GM10847 (cell line): ENCODE results near the gene FADD.

Source experiments
- POLR2A ChIP-seq: IDR thresholded peaks from 2 replicates; pipeline ENCODE4 v1.6.1; 2011; ENCODE audit not compliant: insufficient read length; ENCODE audit errors: extremely low read depth

The FADD gene

DNA sequence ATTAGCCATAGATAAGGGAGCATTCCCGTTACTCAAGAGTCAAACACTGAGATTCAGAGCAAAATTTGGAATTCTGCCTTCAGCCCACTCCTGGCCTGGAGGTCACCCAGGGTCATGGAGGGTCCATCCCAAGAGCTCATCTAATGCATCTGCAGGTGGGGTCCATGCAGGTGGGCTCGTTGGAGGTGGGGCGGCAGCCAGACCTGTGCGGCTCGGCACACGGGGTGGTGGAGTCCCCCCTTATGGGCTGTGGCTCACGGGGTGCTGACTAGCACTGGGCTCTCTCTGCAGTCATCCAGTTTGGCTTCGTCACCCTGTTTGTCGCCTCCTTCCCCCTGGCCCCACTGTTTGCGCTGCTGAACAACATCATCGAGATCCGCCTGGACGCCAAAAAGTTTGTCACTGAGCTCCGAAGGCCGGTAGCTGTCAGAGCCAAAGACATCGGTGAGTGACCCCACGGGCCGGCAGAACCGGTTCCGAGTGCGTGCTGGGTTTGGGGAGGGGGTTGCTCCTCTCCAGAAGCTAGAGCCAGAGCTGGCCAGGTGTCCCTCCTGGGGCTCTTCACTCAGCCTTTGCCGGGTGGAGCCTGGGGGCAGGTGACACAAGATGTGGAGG lies 32.4 kb upstream of the FADD start:
- TF ChIP-seq POLR2A = no peak

DNA sequence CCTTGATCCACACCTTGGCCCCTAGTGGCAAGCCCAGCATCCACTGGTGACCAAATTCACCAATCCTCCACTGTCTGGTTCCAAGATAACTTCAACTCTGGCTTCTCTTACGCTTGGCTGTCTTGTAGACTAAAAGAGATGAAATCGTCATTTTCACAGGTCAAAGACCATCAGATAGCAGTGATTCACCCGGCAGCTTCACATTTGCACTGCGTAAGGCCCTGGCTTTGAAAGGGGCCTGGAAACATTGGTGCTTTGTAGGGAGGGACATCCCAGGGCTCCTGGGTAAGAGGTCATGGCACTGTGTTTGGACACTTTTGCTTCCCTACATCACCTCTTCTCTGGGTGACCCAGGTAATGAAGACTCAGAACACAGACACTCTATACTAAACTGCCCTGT lies 30.1 kb upstream of the FADD start:
- no peak for TF ChIP-seq POLR2A

DNA sequence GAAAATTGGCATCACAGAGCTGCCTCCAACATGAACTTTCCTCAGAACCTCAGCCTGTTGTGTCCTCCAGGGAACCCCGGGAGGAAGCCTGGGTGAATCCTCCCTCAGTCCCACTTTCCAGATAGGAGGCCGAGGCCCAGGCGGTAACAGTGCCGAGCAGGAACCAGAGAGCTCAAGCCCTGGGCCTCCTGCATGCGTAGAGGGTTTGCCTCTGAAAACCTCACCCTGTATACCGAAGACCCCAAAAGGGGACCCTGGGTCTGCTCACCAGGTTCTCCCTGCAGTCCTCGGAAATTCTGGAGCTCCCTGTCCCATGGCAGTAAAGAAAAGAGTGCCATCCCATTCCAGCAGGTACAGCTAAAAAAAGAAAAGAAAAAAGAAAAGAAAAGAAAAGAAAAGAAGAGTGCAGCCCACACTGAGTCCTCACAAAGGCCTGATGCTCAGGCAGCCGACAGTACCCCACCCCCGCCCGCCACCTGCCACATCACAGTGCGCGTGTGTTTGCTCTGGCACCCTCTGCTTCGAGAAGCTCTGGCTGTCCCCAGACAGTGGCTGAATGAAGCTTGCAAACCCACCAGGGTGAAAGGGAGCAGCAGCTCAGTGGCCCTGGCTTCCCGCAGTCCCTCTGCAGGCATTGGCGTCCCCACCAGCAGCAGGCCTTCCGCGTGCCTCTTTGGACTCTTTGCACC lies 28.4 kb upstream of the FADD start:
- no peak for TF ChIP-seq POLR2A

DNA sequence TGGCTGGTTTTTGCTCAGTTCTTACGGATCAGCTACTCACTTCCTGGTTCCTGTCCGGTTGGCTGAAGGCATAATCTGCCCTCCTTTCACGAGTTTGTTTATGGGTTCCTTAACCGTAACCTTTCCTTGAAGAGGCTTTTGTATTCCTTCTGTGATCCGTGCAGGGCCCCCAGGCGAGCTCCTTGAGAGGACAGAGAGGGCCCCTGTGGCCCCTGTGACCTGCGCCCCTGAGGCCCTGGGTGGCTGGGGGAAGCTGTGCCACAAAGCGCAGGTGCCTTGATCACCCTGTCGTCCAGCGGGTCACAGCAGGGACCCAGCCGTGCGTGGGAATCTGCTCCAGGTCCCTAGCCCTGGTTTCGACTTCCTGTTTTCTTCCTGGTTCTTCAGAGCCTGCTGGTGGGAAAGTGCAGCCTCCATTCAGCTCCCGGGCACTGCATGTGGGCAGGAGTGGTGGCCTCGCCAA lies 27.8 kb upstream of the FADD start:
- TF ChIP-seq POLR2A = no peak

DNA sequence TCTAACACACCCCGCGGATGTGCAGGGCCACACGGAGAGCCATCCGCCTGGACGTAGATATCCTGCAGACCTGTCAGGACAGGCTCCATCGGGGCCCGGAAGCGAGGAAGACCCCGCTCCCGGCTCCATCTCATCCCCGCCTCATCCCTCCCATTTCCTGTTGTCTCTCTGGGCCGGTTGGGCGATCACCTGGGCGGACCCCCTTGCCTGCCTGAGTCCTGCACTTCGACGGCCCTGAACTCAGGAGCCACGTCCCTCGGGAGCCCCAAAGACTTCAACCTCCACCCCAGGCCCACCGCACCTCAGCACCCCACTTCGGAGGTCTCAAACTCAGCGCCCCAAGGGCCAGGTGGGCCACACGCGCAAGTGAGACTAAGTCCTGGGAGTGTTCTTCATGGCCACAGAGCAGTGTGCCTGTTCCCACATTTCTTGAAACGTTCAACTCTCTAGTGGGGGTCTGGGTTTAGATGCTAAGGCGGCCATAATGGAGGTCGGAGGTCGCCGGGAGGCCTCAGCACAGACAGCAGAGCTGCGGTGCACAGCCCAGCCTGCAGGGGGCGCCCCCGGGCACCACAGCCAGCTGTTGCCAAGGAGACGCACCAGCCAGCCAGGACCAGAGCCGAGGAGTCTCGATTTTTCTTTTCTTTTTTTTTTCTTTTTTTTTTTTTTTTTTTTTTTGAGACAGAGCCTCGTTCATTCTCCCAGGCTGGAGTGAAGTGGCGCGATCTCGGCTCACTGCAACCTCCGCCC lies 26.0 kb upstream of the FADD start:
- no peak for TF ChIP-seq POLR2A

DNA sequence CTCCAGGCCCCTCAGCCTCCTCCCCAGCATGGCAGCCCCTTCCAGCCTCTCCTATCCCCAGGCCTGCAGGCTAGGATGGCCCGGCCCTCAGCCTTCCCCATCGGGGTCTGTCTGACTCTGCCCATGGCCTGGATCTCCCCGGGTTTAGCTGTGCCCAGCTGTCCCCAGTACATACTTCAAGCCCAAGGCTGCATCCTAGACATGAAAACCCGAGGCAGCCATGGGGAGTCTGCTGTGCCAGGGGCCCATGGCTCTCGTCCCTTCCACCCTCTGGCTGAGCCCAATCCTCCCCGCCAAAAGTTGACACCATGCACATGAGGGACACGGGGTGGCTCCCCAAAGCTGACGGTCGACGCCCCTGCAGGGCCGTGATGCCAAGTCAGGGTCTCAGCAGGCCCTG lies 22.2 kb upstream of the FADD start:
- no peak for TF ChIP-seq POLR2A

DNA sequence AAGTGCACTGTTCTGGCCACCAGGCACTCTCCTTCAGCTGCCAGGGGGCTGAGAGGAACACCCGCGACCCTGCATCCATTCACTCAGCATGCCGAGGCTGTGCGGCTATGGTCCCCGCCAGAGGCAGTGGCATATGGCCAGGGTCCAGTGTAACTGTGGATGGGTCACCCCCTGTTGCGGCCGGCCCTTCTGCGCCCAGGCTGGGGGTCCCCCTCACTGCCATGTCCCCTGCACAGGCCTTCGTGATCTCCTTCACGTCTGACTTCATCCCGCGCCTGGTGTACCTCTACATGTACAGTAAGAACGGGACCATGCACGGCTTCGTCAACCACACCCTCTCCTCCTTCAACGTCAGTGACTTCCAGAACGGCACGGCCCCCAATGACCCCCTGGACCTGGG lies 20.8 kb upstream of the FADD start:
- TF ChIP-seq POLR2A = no peak

DNA sequence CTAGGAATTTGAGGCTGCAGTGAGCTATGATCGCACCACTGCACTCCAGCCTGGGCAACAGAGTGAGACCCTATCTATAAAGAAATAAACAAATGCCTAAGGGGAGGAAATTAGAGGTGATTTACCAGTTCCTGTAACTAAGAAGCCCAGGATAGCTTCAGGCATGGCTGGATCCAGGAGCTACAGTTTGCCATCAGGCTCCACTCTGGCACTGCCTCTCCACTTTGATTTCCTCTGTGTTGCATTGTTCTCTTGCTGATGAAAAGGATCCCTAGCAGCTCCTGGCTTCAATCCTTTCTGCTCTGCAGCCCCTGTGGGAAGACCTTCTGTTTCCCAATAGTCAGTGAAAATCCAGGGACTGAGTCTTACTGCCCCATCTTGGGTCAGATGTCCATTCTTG lies 20.1 kb upstream of the FADD start:
- TF ChIP-seq POLR2A = no peak

DNA sequence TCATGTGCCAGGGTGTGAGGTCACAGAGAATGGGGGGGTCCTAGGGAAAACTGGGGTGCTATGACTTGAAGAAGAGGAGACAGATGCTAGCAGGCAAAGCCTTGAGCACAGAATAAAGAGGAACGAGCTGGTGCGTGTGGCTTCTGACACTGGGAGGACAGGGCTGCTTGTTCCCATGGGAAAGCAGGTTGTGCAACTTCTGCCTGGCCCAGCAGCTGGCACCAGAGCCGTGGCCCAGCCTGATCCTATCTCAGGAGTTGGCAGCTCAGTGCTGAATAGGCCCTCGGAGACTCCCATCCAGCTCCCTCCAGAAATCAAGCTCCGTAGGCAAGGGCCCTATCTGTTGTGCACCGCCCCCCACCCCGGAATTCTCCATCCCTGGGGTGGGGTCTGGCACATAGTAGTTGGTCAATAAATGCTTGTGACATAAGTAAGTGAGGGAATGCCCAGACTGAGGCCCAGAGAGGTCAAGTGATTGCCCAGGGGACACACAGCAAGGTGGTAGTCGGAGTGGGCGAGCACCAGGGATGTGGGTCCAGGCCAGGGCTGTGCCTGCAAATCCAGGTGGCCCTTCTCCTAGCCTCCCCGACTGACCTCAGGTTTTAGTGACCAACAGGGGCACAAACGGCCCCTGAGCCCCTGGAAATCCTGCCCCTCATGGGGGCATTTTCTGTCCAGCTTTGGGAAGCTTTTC lies 19.5 kb upstream of the FADD start:
- no peak for TF ChIP-seq POLR2A

DNA sequence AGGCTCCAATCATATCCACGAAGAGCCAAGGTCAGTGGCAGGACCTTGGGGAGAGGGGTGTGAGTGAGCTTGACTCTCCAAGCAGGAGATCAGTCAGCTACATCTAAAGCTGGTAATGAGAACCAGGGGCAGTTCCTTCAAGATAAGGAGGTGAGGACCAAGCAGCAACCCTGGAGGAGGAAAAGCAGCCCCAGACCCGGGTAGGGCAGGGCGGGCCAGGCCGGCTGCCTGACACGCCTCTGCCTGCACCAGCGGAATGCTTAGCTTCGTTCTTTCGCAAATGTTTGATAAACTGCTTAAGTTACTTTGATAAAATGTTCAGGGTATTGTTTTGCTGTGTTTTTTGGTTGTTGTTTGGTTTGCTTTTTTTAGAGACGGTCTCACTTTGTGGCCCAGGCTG lies 18.7 kb upstream of the FADD start:
- TF ChIP-seq POLR2A = no peak

DNA sequence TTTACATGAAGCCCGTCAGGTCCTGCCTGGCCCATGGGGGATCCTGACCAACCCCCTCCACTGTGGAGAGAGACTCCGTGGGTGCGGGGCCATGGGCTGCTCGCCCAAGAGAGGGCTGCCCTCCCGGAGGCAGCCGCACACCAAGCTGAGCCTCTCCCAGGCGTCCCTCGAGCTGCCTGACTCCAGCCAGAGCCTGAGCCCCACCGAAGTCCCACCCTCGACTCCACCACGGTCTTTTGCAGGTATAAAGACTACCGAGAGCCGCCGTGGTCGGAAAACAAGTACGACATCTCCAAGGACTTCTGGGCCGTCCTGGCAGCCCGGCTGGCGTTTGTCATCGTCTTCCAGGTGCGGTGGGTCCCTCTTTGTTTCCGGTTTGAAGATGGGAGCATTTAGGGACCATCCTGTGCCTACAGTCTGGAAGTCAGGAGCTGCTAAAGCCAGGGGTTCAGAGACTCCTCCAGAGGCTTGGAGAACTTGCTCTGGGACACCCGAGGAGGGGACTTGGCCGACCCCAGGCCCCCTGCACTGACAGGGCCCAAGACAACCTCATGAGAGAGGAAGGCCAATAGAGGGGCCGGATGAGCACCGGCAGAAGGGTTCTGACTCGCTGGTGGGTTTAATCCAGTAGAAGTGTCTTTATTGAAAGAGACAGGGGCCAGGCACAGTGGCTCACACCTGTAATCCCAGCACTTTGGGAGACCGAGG lies 17.6 kb upstream of the FADD start:
- no peak for TF ChIP-seq POLR2A

DNA sequence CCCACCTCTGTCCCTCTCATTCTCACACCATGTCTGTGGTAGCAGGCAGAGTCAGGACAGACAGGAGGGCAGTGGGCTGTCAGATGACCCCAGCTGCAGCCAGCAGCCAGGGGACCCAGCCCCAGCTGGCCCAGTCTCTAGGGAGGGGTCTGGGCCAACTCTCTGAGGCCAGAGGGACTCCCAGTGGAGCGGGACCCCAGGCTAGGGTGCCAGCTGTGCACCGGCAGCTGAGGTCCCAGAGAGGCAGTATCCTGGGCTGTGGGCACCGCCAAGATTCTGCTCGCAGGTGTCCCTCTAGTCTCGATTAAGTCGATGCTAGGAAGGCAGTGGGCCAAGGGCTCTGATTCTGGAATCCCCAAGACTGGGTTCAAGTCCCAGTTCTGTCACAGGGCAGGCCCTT lies 16.7 kb upstream of the FADD start:
- TF ChIP-seq POLR2A = no peak

DNA sequence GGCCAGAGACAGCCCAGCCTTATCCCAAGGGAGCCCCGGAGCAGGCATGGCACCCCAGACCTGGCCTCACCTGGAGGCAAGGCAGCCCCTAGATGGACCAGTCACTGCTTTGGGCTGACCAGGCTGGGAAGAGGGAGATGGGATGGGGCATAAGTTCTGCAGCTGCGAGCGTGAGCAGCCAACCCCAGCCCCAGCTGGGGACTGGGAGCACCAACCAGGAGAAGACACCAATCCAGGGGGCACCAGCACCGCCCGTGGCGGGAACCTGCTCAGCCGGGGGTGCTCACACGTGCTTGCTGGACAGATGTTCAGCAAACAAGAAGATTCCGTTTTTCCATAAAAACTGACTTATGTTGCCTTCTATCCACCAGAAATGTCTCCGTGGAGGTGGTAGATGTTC lies 16.2 kb upstream of the FADD start:
- no peak for TF ChIP-seq POLR2A

DNA sequence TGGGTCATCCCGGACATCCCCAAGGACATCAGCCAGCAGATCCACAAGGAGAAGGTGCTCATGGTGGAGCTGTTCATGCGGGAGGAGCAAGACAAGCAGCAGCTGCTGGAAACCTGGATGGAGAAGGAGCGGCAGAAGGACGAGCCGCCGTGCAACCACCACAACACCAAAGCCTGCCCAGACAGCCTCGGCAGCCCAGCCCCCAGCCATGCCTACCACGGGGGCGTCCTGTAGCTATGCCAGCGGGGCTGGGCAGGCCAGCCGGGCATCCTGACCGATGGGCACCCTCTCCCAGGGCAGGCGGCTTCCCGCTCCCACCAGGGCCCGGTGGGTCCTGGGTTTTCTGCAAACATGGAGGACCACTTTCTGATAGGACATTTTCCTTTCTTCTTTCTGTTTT lies 15.3 kb upstream of the FADD start:
- no peak for TF ChIP-seq POLR2A

DNA sequence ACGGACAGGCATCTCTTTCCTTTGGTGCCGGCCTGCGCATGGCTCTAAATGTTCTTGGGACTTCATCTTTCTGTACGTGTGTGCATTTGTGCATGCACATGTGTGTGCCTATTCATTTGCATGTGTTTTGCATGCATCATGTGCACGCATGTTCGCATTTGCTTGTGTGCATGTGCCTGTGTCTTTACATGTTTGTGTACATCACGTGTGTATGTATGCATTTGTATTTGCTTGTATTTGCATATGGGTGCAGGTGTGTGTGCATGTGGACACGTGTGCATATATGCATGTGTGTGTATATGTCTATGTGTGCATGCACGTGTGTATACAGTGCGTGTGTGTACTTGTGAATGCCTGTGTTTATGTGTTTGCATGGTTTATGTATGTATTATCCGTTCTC lies 13.5 kb upstream of the FADD start:
- no peak for TF ChIP-seq POLR2A

DNA sequence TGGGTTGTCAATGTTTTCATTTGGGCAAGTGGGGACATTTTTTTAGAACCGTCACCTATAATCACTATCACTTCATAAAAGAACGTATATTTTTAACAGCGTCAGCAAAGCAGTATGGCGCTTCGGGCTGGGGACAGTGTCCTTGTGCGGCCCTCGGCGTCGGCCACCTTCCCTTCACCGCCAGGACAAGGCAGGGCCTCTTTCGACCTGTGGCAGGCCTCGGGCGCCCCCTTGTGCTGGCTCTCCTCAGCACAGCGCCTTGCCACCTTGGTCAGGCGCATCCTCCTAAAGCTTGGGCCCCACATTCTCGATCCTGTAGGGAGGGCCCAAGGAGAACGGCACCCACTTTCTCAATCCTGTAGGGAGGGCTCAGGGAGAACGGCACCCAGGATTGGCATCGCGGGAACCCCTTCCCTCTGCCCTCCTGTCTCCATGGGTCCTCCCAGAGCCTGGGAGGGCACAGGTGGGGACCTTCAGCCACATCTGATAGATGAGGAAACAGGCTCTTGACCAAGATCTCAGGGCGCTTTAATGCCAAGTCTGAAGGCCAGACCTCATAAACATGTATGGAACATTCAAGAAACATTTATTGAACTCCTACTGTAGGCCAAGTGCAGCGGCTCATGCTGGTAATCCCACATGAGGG lies 11.5 kb upstream of the FADD start:
- TF ChIP-seq POLR2A = no peak
